ENCODE results near the gene MYO10. TPM values are rescaled to one million over a fixed set of nuclear protein-coding genes. Genes with fewer than 3 reads are reported as not detected.
"Not testable (repeated sequence)": the region's sequence is repeated elsewhere in the genome, so short reads cannot be mapped to it uniquely, and the experiment has no call there.

The MYO10 gene
- total RNA-seq, 2 donors from 2014 or later, result 24.7 to 77.0 TPM

DNA sequence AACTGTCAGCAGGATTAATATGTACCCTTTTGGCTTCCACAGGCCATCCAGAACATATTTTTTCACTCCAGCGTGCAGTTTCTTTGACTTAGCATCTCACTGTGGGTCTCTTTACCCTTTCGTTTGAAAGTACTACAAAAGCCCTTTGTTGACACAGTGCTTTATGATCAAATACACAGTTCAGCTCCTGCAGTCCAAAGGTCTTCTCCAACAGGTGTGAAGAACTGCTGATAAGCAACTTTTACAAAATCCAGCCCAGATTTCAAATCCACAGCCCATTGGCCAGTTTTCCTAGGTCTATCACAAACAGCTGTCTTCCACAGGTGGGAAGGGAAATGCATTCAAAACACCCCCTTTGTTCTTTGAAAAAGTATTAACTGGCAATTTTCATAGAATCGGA lies 54.8 kb downstream of the MYO10 start:
- TF ChIP-seq POLR2A (IDR thresholded peaks at IDR 0.05), result no peak
- TF ChIP-seq POLR2AphosphoS5 (IDR thresholded peaks at IDR 0.05), result no peak
- TF ChIP-seq, protein P1, sequence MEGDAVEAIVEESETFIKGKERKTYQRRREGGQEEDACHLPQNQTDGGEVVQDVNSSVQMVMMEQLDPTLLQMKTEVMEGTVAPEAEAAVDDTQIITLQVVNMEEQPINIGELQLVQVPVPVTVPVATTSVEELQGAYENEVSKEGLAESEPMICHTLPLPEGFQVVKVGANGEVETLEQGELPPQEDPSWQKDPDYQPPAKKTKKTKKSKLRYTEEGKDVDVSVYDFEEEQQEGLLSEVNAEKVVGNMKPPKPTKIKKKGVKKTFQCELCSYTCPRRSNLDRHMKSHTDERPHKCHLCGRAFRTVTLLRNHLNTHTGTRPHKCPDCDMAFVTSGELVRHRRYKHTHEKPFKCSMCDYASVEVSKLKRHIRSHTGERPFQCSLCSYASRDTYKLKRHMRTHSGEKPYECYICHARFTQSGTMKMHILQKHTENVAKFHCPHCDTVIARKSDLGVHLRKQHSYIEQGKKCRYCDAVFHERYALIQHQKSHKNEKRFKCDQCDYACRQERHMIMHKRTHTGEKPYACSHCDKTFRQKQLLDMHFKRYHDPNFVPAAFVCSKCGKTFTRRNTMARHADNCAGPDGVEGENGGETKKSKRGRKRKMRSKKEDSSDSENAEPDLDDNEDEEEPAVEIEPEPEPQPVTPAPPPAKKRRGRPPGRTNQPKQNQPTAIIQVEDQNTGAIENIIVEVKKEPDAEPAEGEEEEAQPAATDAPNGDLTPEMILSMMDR (IDR thresholded peaks at IDR 0.05), result no peak
- H3K4me3 ChIP-seq, result no peak overlapping the region
- intact Hi-C loops (cut with DNase I), result no loop called here
- H3K4me1 ChIP-seq (replicated peaks), result peaks cover 16% of the 10 kb centered on the region
- WGBS, result 51% methylated on average over 3 of the region's 3 CpGs
- no peaks in the 10 kb centered on the region for H3K27me3 ChIP-seq (replicated peaks; ENCODE audit: insufficient read depth)
- DNase-seq (ENCODE audit: low spot score), result no peak
- H3K27ac ChIP-seq, result no peak overlapping the region
- no peaks in the 10 kb centered on the region for H3K36me3 ChIP-seq
- no peaks in the 10 kb centered on the region for H3K9me3 ChIP-seq

DNA sequence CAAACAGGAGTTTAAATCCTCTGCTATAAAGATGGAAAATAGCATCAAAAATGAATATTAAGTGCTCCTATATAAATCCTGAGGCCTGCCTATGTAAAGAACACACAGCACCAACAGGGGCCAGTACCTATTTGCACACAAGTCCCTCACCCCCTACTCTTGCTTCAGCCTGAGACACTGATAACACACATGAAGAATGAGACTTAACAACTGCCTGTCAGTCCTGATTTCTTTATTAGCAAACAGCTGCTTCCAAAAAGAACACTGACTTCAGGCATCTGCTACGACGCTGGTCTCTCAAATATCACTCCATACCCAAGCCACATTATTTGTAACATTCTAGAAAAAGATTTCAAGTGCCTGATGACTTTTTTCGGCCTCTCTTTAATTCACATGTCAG lies 55.5 kb downstream of the MYO10 start:
- TF ChIP-seq, protein P1 (IDR thresholded peaks at IDR 0.05), result no peak
- TF ChIP-seq POLR2AphosphoS5 (IDR thresholded peaks at IDR 0.05), result no peak
- TF ChIP-seq POLR2A (IDR thresholded peaks at IDR 0.05), result no peak
- WGBS, result 61% methylated on average over 3 of the region's 3 CpGs
- H3K4me3 ChIP-seq, result no peak overlapping the region
- no peaks in the 10 kb centered on the region for H3K27me3 ChIP-seq (replicated peaks; ENCODE audit: insufficient read depth)
- no peak overlapping the region for H3K27ac ChIP-seq
- H3K9me3 ChIP-seq, result no peaks in the 10 kb centered on the region
- no peak for DNase-seq (ENCODE audit: low spot score)
- H3K36me3 ChIP-seq, result no peaks in the 10 kb centered on the region
- intact Hi-C loops (cut with DNase I), result no loop called here
- H3K4me1 ChIP-seq (replicated peaks), result peaks cover 16% of the 10 kb centered on the region

DNA sequence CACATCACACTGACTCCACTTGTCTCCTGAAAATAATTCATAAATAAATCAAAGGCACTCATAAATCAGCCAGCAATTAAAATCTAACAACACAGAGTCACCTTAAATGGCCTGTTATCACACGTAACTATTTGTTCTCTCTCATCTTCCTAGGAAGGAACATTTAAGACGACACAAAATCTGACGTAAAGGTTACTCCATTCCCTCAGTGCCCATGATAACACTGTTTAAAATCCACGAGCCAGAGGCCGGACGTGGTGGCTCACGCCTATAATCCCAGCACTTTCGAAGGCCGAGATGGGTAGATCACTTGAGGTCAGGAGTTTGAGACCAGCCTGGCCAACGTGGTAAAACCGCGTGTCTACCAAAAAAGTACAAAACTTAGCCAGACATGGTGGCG lies 56.4 kb downstream of the MYO10 start:
- no peaks in the 10 kb centered on the region for H3K9me3 ChIP-seq
- intact Hi-C loops (cut with DNase I), result no loop called here
- no peak overlapping the region for H3K4me3 ChIP-seq
- H3K27ac ChIP-seq, result no peak overlapping the region
- H3K4me1 ChIP-seq (replicated peaks), result peaks cover 10% of the 10 kb centered on the region
- WGBS, result 90% methylated on average over 13 of the region's 13 CpGs
- no peaks in the 10 kb centered on the region for H3K27me3 ChIP-seq (replicated peaks; ENCODE audit: insufficient read depth)
- TF ChIP-seq POLR2A (IDR thresholded peaks at IDR 0.05) (no peak), POLR2AphosphoS5 (IDR thresholded peaks at IDR 0.05) (no peak)
- TF ChIP-seq, protein P1 (IDR thresholded peaks at IDR 0.05), result no peak
- no peak for DNase-seq (ENCODE audit: low spot score)
- no peaks in the 10 kb centered on the region for H3K36me3 ChIP-seq

DNA sequence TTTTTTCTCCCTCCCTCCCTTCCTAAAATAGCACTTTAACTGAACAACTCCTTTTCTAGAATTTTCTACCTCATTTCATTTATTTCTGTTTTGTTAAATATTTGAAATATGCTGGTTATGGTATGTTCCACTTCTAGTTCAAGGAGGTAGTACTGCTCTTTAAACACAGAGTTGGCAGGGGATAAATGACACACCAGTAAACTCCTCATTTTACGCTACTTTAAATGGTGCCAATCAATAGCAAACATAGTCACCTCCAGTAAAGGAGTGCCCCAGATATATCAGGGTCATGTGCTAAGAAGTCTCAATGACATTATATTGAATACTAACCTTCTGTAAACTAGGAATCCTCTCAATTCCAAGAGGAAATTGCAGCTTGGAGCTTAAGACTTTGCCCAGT lies 56.9 kb downstream of the MYO10 start:
- intact Hi-C loops (cut with DNase I), result no loop called here
- 52% methylated on average over 1 of the region's 1 CpG for WGBS
- Histone ChIP-seq H3K27me3 (replicated peaks; ENCODE audit: insufficient read depth) (no peaks in the 10 kb centered on the region), H3K27ac (no peak overlapping the region), H3K4me1 (replicated peaks) (peaks cover 8% of the 10 kb centered on the region), H3K4me3 (no peak overlapping the region), H3K36me3 (no peaks in the 10 kb centered on the region), H3K9me3 (no peaks in the 10 kb centered on the region)
- TF ChIP-seq, protein P1 (IDR thresholded peaks at IDR 0.05), result no peak
- TF ChIP-seq POLR2AphosphoS5 (IDR thresholded peaks at IDR 0.05), result no peak
- no peak for TF ChIP-seq POLR2A (IDR thresholded peaks at IDR 0.05)
- no peak for DNase-seq (ENCODE audit: low spot score)

DNA sequence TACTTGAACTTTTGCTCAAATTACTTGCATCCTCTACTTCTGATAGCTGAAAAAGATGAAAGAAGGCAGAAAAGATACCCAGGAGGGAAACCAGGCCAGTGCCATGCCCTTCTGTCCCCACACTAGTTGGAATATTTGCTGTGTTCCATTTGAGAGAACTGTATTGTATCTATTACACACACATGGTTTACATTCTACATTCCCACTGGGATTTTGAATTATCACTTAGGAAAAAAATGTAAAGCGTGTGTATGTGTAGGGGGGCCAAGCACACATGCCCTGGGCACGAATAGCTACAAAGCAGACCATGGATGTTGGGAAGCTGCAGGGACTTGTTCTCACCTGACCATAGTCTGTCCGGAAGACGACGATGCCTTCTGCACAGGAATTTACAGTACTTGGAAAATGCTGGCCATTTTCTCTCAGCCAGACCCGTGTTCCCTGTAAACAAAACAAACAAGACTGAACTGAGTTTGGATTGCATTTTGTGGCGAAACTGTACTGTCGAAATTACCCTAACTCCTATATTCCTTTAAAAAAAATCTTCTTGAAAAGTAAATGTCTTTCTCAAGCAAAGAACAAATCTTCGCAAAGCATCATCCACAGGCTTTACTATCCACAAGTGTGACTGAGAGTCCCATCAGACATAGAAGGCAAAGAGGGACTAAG lies 58.7 kb downstream of the MYO10 start:
- WGBS, result 55% methylated on average over 9 of the region's 9 CpGs
- no peak for DNase-seq (ENCODE audit: low spot score)
- intact Hi-C loops (cut with DNase I), result no loop called here
- Histone ChIP-seq H3K36me3 (no peaks in the 10 kb centered on the region), H3K4me1 (replicated peaks) (no peaks in the 10 kb centered on the region), H3K27ac (no peak overlapping the region), H3K9me3 (no peaks in the 10 kb centered on the region), H3K4me3 (no peak overlapping the region), H3K27me3 (replicated peaks; ENCODE audit: insufficient read depth) (no peaks in the 10 kb centered on the region)
- TF ChIP-seq POLR2A (IDR thresholded peaks at IDR 0.05) (no peak), POLR2AphosphoS5 (IDR thresholded peaks at IDR 0.05) (no peak)
- TF ChIP-seq, protein P1 (IDR thresholded peaks at IDR 0.05), result no peak

DNA sequence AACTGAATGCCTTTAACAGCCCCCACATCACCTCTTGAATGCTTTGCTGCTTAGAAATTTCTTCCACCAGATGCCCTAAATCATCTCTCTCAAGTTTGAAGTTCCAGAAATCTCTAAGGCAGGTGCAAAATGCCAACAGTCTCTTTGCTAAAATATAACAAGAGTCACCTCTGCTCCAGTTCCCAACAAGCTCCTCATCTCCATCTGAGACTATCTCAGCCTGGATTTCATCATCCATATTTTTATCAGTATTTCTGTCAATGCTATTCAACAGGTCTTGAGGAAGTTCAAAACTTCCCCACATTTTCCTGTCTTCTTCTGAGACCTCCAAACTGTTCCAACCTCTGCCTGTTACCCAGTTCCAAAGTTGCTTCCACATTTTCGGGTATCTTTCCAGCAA lies 61.7 kb downstream of the MYO10 start:
- H3K27ac ChIP-seq; H3K27me3 ChIP-seq (replicated peaks; ENCODE audit: insufficient read depth); H3K9me3 ChIP-seq; H3K4me1 ChIP-seq (replicated peaks); intact Hi-C loops (cut with DNase I); DNase-seq (ENCODE audit: low spot score); H3K36me3 ChIP-seq; H3K4me3 ChIP-seq: not testable (repeated sequence)
- 98% methylated on average over 1 of the region's 1 CpG for WGBS
